CD1c-positive myeloid dendritic cell (primary cell): ENCODE data around the gene GMDS.

Source experiments
- DNase-seq: peaks from one replicate; pipeline ENCODE4 v3.0.0-alpha.2; 2016; ENCODE audit errors: extremely low spot score

The GMDS gene

GRCh38 chr6:1739220-1739619, 506.2 kb downstream of the GMDS start:
- no peak for DNase-seq

GRCh38 chr6:1738558-1739081, 506.8 kb downstream of the GMDS start:
- no peak for DNase-seq

- no peak for DNase-seq
These were observed 507.7 kb downstream of the GMDS start for GRCh38 chr6:1737463-1738311.

- no peak for DNase-seq
These were observed 508.9 kb downstream of the GMDS start for GRCh38 chr6:1736346-1737105.

GRCh38 chr6:1735239-1735803, 510.1 kb downstream of the GMDS start:
- no peak for DNase-seq

GRCh38 chr6:1730882-1731281, 514.5 kb downstream of the GMDS start:
- no peak for DNase-seq

- no peak for DNase-seq
These were observed 515.7 kb downstream of the GMDS start for GRCh38 chr6:1729750-1730140.

GRCh38 chr6:1729133-1729749, 516.2 kb downstream of the GMDS start:
- DNase-seq, result no peak

- DNase-seq, result no peak
These were observed 519.0 kb downstream of the GMDS start for GRCh38 chr6:1726341-1726768.

GRCh38 chr6:1724616-1725015, 520.8 kb downstream of the GMDS start:
- DNase-seq, result no peak

GRCh38 chr6:1724124-1724523, 521.3 kb downstream of the GMDS start:
- DNase-seq, result no peak

GRCh38 chr6:1722801-1723200, 522.6 kb downstream of the GMDS start:
- DNase-seq, result no peak

- DNase-seq, result no peak
These were observed 524.6 kb downstream of the GMDS start for GRCh38 chr6:1720620-1721322.

- DNase-seq, result no peak
These were observed 525.5 kb downstream of the GMDS start for GRCh38 chr6:1719922-1720321.

- DNase-seq, result no peak
These were observed 528.5 kb downstream of the GMDS start for GRCh38 chr6:1716868-1717267.

- DNase-seq, result no peak
These were observed 529.0 kb downstream of the GMDS start for GRCh38 chr6:1716396-1716795.

GRCh38 chr6:1715336-1715735, 530.1 kb downstream of the GMDS start:
- no peak for DNase-seq

GRCh38 chr6:1714654-1715053, 530.8 kb downstream of the GMDS start:
- no peak for DNase-seq

- no peak for DNase-seq
These were observed 532.3 kb downstream of the GMDS start for GRCh38 chr6:1713016-1713600.

- no peak for DNase-seq
These were observed 533.0 kb downstream of the GMDS start for GRCh38 chr6:1712451-1712850.

GRCh38 chr6:1711136-1711535, 534.3 kb downstream of the GMDS start:
- no peak for DNase-seq
